ENCODE data around the gene APOA4.

DNA sequence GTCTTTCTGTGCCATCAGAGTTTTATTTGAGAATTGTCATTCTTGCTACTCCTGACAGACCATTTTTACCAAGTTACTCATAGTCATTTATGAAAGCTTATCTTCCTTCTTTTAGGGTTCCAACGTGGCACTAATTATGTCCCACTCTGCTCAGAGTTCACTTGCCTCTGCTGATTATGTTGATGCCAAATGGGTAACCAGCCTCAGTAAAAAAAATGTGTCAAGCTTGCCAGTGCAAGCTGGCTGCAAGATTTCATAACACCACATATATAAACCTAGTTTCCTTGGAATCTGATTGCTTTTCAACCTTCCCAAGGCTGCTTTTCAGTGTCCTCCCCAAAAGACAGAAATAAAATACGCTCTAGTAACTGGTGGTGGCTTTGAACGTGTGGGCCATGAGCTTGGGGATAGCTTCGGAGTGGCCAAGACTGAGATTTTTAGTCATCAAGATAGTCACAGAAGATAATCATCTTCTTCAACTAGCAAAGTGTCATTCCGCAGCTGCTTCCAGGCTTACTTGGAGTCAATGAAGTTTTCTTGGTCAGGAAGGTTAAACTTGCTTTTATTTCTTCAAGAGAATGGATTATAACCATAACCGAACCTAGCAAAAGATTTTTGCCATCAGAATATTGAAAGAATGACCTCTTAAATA, 43.8 kb upstream of the APOA4 start:
- TF ChIP-seq, protein P1, sequence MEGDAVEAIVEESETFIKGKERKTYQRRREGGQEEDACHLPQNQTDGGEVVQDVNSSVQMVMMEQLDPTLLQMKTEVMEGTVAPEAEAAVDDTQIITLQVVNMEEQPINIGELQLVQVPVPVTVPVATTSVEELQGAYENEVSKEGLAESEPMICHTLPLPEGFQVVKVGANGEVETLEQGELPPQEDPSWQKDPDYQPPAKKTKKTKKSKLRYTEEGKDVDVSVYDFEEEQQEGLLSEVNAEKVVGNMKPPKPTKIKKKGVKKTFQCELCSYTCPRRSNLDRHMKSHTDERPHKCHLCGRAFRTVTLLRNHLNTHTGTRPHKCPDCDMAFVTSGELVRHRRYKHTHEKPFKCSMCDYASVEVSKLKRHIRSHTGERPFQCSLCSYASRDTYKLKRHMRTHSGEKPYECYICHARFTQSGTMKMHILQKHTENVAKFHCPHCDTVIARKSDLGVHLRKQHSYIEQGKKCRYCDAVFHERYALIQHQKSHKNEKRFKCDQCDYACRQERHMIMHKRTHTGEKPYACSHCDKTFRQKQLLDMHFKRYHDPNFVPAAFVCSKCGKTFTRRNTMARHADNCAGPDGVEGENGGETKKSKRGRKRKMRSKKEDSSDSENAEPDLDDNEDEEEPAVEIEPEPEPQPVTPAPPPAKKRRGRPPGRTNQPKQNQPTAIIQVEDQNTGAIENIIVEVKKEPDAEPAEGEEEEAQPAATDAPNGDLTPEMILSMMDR (conservative IDR thresholded peaks at IDR 0.05; ENCODE audit: low read depth in 2 of 2): no peak
- no peak for TF ChIP-seq EZH2 (IDR thresholded peaks at IDR 0.05; ENCODE audit: low read depth, unreplicated experiment)
- TF ChIP-seq EZH2phosphoT487 (IDR thresholded peaks at IDR 0.05; ENCODE audit: unreplicated experiment): no peak
- no peak for TF ChIP-seq POLR2AphosphoS5 (IDR thresholded peaks at IDR 0.05; ENCODE audit: low read depth)
- no peak for TF ChIP-seq CREB1 (CRISPR knock-in tag; IDR thresholded peaks at IDR 0.05; ENCODE audit: low read depth)
- TF ChIP-seq, protein P2, sequence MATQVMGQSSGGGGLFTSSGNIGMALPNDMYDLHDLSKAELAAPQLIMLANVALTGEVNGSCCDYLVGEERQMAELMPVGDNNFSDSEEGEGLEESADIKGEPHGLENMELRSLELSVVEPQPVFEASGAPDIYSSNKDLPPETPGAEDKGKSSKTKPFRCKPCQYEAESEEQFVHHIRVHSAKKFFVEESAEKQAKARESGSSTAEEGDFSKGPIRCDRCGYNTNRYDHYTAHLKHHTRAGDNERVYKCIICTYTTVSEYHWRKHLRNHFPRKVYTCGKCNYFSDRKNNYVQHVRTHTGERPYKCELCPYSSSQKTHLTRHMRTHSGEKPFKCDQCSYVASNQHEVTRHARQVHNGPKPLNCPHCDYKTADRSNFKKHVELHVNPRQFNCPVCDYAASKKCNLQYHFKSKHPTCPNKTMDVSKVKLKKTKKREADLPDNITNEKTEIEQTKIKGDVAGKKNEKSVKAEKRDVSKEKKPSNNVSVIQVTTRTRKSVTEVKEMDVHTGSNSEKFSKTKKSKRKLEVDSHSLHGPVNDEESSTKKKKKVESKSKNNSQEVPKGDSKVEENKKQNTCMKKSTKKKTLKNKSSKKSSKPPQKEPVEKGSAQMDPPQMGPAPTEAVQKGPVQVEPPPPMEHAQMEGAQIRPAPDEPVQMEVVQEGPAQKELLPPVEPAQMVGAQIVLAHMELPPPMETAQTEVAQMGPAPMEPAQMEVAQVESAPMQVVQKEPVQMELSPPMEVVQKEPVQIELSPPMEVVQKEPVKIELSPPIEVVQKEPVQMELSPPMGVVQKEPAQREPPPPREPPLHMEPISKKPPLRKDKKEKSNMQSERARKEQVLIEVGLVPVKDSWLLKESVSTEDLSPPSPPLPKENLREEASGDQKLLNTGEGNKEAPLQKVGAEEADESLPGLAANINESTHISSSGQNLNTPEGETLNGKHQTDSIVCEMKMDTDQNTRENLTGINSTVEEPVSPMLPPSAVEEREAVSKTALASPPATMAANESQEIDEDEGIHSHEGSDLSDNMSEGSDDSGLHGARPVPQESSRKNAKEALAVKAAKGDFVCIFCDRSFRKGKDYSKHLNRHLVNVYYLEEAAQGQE (IDR thresholded peaks at IDR 0.05; ENCODE audit: unreplicated experiment): no peak
- TF ChIP-seq ZNF331 (CRISPR knock-in tag; IDR thresholded peaks at IDR 0.05; ENCODE audit: low read depth): no peak
- no peak for TF ChIP-seq NANOG (IDR thresholded peaks at IDR 0.05; ENCODE audit: borderline replicate concordance)
- TF ChIP-seq JUNB (IDR thresholded peaks at IDR 0.05; ENCODE audit: unreplicated experiment): no peak
- no peak for TF ChIP-seq ZNF114 (CRISPR knock-in tag; IDR thresholded peaks at IDR 0.05)
- TF ChIP-seq, protein P3, sequence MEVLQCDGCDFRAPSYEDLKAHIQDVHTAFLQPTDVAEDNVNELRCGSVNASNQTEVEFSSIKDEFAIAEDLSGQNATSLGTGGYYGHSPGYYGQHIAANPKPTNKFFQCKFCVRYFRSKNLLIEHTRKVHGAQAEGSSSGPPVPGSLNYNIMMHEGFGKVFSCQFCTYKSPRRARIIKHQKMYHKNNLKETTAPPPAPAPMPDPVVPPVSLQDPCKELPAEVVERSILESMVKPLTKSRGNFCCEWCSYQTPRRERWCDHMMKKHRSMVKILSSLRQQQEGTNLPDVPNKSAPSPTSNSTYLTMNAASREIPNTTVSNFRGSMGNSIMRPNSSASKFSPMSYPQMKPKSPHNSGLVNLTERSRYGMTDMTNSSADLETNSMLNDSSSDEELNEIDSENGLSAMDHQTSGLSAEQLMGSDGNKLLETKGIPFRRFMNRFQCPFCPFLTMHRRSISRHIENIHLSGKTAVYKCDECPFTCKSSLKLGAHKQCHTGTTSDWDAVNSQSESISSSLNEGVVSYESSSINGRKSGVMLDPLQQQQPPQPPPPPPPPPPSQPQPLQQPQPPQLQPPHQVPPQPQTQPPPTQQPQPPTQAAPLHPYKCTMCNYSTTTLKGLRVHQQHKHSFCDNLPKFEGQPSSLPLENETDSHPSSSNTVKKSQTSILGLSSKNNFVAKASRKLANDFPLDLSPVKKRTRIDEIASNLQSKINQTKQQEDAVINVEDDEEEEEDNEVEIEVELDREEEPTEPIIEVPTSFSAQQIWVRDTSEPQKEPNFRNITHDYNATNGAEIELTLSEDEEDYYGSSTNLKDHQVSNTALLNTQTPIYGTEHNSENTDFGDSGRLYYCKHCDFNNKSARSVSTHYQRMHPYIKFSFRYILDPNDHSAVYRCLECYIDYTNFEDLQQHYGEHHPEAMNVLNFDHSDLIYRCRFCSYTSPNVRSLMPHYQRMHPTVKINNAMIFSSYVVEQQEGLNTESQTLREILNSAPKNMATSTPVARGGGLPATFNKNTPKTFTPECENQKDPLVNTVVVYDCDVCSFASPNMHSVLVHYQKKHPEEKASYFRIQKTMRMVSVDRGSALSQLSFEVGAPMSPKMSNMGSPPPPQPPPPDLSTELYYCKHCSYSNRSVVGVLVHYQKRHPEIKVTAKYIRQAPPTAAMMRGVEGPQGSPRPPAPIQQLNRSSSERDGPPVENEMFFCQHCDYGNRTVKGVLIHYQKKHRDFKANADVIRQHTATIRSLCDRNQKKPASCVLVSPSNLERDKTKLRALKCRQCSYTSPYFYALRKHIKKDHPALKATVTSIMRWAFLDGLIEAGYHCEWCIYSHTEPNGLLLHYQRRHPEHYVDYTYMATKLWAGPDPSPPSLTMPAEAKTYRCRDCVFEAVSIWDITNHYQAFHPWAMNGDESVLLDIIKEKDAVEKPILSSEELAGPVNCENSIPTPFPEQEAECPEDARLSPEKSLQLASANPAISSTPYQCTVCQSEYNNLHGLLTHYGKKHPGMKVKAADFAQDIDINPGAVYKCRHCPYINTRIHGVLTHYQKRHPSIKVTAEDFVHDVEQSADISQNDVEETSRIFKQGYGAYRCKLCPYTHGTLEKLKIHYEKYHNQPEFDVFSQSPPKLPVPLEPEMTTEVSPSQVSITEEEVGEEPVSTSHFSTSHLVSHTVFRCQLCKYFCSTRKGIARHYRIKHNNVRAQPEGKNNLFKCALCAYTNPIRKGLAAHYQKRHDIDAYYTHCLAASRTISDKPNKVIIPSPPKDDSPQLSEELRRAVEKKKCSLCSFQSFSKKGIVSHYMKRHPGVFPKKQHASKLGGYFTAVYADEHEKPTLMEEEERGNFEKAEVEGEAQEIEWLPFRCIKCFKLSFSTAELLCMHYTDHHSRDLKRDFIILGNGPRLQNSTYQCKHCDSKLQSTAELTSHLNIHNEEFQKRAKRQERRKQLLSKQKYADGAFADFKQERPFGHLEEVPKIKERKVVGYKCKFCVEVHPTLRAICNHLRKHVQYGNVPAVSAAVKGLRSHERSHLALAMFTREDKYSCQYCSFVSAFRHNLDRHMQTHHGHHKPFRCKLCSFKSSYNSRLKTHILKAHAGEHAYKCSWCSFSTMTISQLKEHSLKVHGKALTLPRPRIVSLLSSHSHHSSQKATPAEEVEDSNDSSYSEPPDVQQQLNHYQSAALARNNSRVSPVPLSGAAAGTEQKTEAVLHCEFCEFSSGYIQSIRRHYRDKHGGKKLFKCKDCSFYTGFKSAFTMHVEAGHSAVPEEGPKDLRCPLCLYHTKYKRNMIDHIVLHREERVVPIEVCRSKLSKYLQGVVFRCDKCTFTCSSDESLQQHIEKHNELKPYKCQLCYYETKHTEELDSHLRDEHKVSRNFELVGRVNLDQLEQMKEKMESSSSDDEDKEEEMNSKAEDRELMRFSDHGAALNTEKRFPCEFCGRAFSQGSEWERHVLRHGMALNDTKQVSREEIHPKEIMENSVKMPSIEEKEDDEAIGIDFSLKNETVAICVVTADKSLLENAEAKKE (CRISPR knock-in tag; IDR thresholded peaks at IDR 0.05): no peak
- TF ChIP-seq, protein P4, sequence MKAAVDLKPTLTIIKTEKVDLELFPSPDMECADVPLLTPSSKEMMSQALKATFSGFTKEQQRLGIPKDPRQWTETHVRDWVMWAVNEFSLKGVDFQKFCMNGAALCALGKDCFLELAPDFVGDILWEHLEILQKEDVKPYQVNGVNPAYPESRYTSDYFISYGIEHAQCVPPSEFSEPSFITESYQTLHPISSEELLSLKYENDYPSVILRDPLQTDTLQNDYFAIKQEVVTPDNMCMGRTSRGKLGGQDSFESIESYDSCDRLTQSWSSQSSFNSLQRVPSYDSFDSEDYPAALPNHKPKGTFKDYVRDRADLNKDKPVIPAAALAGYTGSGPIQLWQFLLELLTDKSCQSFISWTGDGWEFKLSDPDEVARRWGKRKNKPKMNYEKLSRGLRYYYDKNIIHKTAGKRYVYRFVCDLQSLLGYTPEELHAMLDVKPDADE (IDR thresholded peaks at IDR 0.05): no peak
